PC-9 (cell line): Measurements from ENCODE around the gene ZNF600.

Source experiments
- EZH2 ChIP-seq: fragments of 200-600 bp; sonication (generic); IDR thresholded peaks from 2 replicates; pipeline ENCODE4 v1.8.0; 2017; ENCODE audit warnings: antibody characterized with exemption, low read depth
- TF ChIP-seq, protein P1 (sequence below): fragments of 200-600 bp; sonication (generic); conservative IDR thresholded peaks from 2 replicates; pipeline ENCODE4 v1.6.1; 2017; ENCODE audit warnings: mixed run types, antibody characterized with exemption, mild to moderate bottlenecking, moderate library complexity

- TF ChIP-seq, protein P1, sequence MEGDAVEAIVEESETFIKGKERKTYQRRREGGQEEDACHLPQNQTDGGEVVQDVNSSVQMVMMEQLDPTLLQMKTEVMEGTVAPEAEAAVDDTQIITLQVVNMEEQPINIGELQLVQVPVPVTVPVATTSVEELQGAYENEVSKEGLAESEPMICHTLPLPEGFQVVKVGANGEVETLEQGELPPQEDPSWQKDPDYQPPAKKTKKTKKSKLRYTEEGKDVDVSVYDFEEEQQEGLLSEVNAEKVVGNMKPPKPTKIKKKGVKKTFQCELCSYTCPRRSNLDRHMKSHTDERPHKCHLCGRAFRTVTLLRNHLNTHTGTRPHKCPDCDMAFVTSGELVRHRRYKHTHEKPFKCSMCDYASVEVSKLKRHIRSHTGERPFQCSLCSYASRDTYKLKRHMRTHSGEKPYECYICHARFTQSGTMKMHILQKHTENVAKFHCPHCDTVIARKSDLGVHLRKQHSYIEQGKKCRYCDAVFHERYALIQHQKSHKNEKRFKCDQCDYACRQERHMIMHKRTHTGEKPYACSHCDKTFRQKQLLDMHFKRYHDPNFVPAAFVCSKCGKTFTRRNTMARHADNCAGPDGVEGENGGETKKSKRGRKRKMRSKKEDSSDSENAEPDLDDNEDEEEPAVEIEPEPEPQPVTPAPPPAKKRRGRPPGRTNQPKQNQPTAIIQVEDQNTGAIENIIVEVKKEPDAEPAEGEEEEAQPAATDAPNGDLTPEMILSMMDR = no peak
- TF ChIP-seq EZH2 = no peak
Measured at GRCh38 chr19:52735734-52736133, 50.9 kb downstream of the ZNF600 start.
